Neural crest cell (in vitro differentiated cells): ENCODE results near the gene DCHS2. TPM values are rescaled to one million over a fixed set of nuclear protein-coding genes. Genes with fewer than 3 reads are reported as not detected.

Experiments
- DNase-seq: peaks from one replicate; pipeline ENCODE4 v3.0.0; 2021; ENCODE audit warnings: low read depth, mixed read lengths, low spot score
- H3K27ac Mint-ChIP-seq: one replicate; pipeline ENCODE4 v1.8.0; 2021; ENCODE audit warnings: mild to moderate bottlenecking, mixed read lengths; ENCODE audit not compliant: unreplicated experiment
- H3K27me3 Mint-ChIP-seq: 2 replicates; pipeline ENCODE4 v1.8.0; 2021; ENCODE audit warnings: low read depth, mild to moderate bottlenecking, mixed read lengths
- H3K36me3 Mint-ChIP-seq: 2 replicates; pipeline ENCODE4 v1.8.0; 2021; ENCODE audit warnings: low read depth, mild to moderate bottlenecking, mixed read lengths
- H3K4me1 Mint-ChIP-seq: 2 replicates; pipeline ENCODE4 v1.8.0; 2021; ENCODE audit warnings: mixed read lengths
- H3K4me3 Mint-ChIP-seq: one replicate; pipeline ENCODE4 v1.8.0; 2021; ENCODE audit warnings: mild to moderate bottlenecking, mixed read lengths
- H3K9me3 Mint-ChIP-seq: 2 replicates; pipeline ENCODE4 v1.8.0; 2021; ENCODE audit warnings: mixed read lengths
- CTCF ChIP-seq: fragments of 200-600 bp; sonication (generic); conservative IDR thresholded peaks from 2 replicates; pipeline ENCODE4 v1.5.0; 2021; ENCODE audit warnings: antibody characterized with exemption, mild to moderate bottlenecking
- total RNA-seq: library from RNA; stranded (reverse); gene quantifications from 2 replicates; pipeline ENCODE4 v1.2.1, GENCODE V29; 2021

Gene DCHS2
- total RNA-seq, 1 donor from 2014 or later = 1.2 TPM

DNA sequence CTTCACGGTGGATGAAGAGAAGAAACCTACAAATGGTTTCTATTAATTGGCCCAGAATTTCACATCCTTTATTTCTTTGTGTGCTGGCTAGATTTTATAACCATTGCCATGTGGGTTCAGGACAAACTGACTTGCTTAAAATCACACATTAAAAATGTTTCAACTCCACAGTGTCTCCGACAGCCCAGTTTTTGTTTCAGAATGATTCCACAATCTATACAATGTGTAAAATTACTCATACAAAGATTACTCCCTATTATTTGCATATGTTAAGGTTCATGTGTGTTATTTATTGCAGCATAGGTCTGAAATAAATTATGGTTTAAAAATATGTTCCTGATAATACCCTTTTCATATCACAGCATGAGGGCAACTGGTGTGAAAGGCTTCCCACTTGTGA lies 20.6 kb downstream of the DCHS2 start:
- no peaks in the 10 kb centered on the region for H3K4me1 Mint-ChIP-seq
- no peaks in the 10 kb centered on the region for H3K9me3 Mint-ChIP-seq
- no peak for DNase-seq

DNA sequence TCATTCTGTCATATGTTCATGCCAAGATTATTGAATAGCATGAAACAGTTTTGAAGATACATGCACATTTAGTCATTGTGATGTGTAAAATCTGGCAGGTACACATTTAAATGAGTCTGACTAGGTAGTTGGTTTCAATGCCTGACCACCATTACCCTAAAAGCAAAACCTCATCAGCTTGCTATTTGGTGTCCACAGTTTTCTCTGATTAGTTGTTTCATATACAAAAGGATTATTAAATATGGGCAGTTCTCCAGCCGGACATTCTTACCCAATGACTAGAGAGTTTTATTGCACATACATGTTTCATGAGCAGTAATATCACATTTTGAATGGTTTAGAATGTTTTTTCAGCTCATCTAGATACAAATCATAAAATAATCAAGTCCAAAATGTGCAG lies 23.7 kb downstream of the DCHS2 start:
- peaks cover 3% of the 10 kb centered on the region for H3K27me3 Mint-ChIP-seq
- TF ChIP-seq CTCF = no peak
- DNase-seq = no peak
- no peak overlapping the region for H3K27ac Mint-ChIP-seq
- H3K36me3 Mint-ChIP-seq = no peaks in the 10 kb centered on the region
- no peaks in the 10 kb centered on the region for H3K9me3 Mint-ChIP-seq
- H3K4me1 Mint-ChIP-seq = no peaks in the 10 kb centered on the region
- no peak overlapping the region for H3K4me3 Mint-ChIP-seq

More for the DNA sequence above, 20.6 kb downstream of the DCHS2 start:
- Mint-ChIP-seq H3K27me3 (peaks cover 3% of the 10 kb centered on the region), H3K4me3 (no peak overlapping the region), H3K36me3 (no peaks in the 10 kb centered on the region), H3K27ac (no peak overlapping the region)
- TF ChIP-seq CTCF = no peak

DNA sequence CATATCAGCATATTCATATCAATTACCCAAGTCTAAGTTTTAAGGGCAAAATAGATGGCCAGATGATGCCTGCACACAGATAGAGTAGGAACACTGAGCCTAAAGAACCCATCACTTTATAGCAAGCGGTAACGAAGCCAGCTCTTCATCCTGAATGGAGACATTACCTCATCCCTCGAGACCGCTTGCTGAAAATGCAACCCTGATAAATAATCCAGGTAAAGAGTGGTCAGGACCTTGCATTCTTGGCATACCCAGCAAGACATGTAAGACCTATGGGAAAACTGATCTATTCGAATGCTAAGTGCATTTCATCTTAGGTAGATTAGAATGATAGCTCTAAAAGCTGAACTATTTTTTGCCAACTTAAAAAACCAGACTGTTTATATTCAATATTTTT lies 25.3 kb downstream of the DCHS2 start:
- Mint-ChIP-seq H3K27me3 (peaks cover 3% of the 10 kb centered on the region), H3K27ac (no peak overlapping the region), H3K4me1 (no peaks in the 10 kb centered on the region), H3K4me3 (no peak overlapping the region), H3K36me3 (no peaks in the 10 kb centered on the region), H3K9me3 (no peaks in the 10 kb centered on the region)
- TF ChIP-seq CTCF = no peak
- DNase-seq = no peak

- Mint-ChIP-seq H3K9me3 (no peaks in the 10 kb centered on the region), H3K27me3 (peaks cover 3% of the 10 kb centered on the region), H3K27ac (no peak overlapping the region), H3K36me3 (no peaks in the 10 kb centered on the region), H3K4me1 (no peaks in the 10 kb centered on the region), H3K4me3 (no peak overlapping the region)
- TF ChIP-seq CTCF = no peak
- no peak for DNase-seq
Observed at GRCh38 chr4:154465085-154465484, 26.5 kb downstream of the DCHS2 start.

GRCh38 chr4:154464654-154465053 lies 26.9 kb downstream of the DCHS2 start:
- Mint-ChIP-seq H3K36me3 (no peaks in the 10 kb centered on the region), H3K27ac (no peak overlapping the region)

More at GRCh38 chr4:154464654-154465053, 26.9 kb downstream of the DCHS2 start:
- no peaks in the 10 kb centered on the region for H3K9me3 Mint-ChIP-seq
- no peaks in the 10 kb centered on the region for H3K4me1 Mint-ChIP-seq
- H3K27me3 Mint-ChIP-seq = peaks cover 3% of the 10 kb centered on the region
- no peak overlapping the region for H3K4me3 Mint-ChIP-seq
- DNase-seq = no peak
- no peak for TF ChIP-seq CTCF
